HepG2 (cell line): Measurements from ENCODE around the gene ABCE1. TPM values are rescaled to one million over a fixed set of nuclear protein-coding genes. Genes with fewer than 3 reads are reported as not detected.

Experiments
- BRD4 ChIP-seq: sonication (generic); formaldehyde crosslinking; IDR thresholded peaks from 2 replicates; pipeline ENCODE4 v1.4.0; 2020; ENCODE audit warnings: missing genetic modification reagents
- FLYWCH1 ChIP-seq: sonication (generic); formaldehyde crosslinking; IDR thresholded peaks from 2 replicates; pipeline ENCODE4 v1.8.1; 2023; ENCODE audit warnings: mild to moderate bottlenecking, missing genetic modification reagents
- NKX3-1 ChIP-seq: sonication (generic); formaldehyde crosslinking; IDR thresholded peaks from 2 replicates; pipeline ENCODE4 v1.5.0; 2020; ENCODE audit warnings: missing genetic modification reagents
- NRL ChIP-seq: sonication (generic); formaldehyde crosslinking; IDR thresholded peaks from 2 replicates; pipeline ENCODE4 v1.5.0; 2020; ENCODE audit warnings: missing genetic modification reagents, mild to moderate bottlenecking, moderate library complexity, borderline replicate concordance
- SIN3A ChIP-seq: IDR thresholded peaks from 2 replicates; pipeline ENCODE4 v1.6.1; 2011; ENCODE audit warnings: low read depth, mild to moderate bottlenecking, control low read depth, low read length, borderline replicate concordance
- ZFY ChIP-seq: sonication (generic); formaldehyde crosslinking; IDR thresholded peaks from 2 replicates; pipeline ENCODE4 v1.4.0; 2020; ENCODE audit warnings: missing genetic modification reagents
- ZNF333 ChIP-seq: sonication (generic); formaldehyde crosslinking; IDR thresholded peaks from 2 replicates; pipeline ENCODE4 v1.4.0; 2020; ENCODE audit warnings: mild to moderate bottlenecking, missing genetic modification reagents, borderline replicate concordance
- ZNF468 ChIP-seq: sonication (generic); formaldehyde crosslinking; IDR thresholded peaks from 2 replicates; pipeline ENCODE4 v1.8.0; 2022; ENCODE audit warnings: mild to moderate bottlenecking, moderate library complexity, missing genetic modification reagents
- ZSCAN30 ChIP-seq: sonication (generic); formaldehyde crosslinking; IDR thresholded peaks from 2 replicates; pipeline ENCODE4 v1.5.0; 2020; ENCODE audit warnings: mild to moderate bottlenecking, missing genetic modification reagents
- polyA plus RNA-seq, 8 experiments: library from polyadenylated mRNA; depleted of rRNA in 3 of 8; stranded (reverse) in 7 of 8; unstranded in 1 of 8; fragments of >200 nt; fragmentation: Illumina TruSeq in 4 of 8; extraction: Trizol in 4 of 8; gene quantifications; 2 replicates each; pipeline versions ENCODE4 v1.2.1 to v1.2.3, GENCODE V29; 2011 to 2016; ENCODE audit warnings: low read depth in 4 of 8, missing spikeins in 1 of 8, mixed read lengths in 1 of 8; ENCODE audit not compliant: insufficient read depth in 1 of 8
- total RNA-seq, 5 experiments: library from RNA; depleted of rRNA; stranded (reverse); fragments of >200 nt; fragmentation: Illumina TruSeq; extraction: Trizol; gene quantifications; 2 replicates each; pipeline ENCODE4 v1.2.3, GENCODE V29; 2016; ENCODE audit warnings: low read depth in 1 of 5
- TF ChIP-seq, protein P1 (sequence below): sonication (generic); formaldehyde crosslinking; IDR thresholded peaks from 2 replicates; pipeline ENCODE4 v1.5.1; 2020; ENCODE audit warnings: missing genetic modification reagents, mild to moderate bottlenecking, borderline replicate concordance
- TF ChIP-seq, protein P2 (sequence below): sonication (generic); formaldehyde crosslinking; conservative IDR thresholded peaks from 2 replicates; pipeline ENCODE4 v1.8.0; 2022; ENCODE audit warnings: low read depth, missing genetic modification reagents
- TF ChIP-seq, protein P3 (sequence below): sonication (generic); formaldehyde crosslinking; IDR thresholded peaks from 2 replicates; pipeline ENCODE4 v1.4.0; 2020; ENCODE audit warnings: mild to moderate bottlenecking, missing genetic modification reagents
- TF ChIP-seq, protein P4 (sequence below): IDR thresholded peaks from 2 replicates; pipeline ENCODE4 v1.6.1; 2012; ENCODE audit warnings: low read length, improper control_type of control experiment

Gene ABCE1
- total and polyA plus RNA-seq, 2 of the 13 experiments (the other 11 are each of a cell fraction or from before 2014, with no cell fraction given) = 50.8 to 139 TPM

DNA sequence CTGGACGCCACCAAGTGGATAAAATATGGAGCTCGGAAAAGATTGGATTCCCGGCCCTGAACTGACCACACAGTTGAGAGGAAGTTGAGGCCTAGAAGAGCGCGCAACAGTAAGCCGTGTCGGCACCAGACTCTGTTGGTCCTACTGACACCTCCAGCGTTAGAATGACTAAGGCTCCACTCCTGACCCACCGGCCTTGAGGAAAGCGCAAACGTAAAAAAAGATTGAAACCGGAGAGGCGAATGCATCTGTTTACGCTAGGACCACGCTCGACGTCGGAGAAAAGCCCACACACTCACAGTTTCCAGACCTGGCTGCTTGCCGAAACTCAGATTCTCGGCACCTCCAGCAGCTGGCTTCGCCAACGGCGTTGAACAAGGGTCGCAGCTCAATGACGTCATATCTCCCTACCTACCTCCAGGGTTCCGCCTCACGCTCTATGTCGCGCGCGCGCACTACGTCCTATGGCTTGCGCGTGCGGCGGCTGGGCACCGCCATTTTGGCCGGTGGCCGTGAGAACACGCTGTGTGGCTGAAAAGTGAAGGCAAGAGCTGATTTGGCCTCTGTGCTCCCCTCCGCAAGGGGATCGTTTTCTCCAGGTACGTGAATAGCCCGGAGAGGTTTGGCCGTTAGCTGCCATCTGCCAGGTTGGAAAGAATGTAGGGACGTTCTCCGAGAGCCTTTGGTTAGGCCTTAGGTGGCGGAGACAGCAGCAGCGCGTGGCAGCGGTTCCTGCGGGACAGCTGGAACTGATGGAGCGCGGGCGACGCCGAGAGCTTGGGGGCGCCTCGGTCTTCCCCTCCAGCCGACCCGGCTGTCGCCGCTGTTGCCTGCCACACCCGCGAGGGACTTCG is at the start of gene ABCE1, which contains the start of gene ANAPC10 (continued):
- TF ChIP-seq FLYWCH1 (no peak), ZNF333 (CRISPR knock-in tag) (no peak), ZSCAN30 (CRISPR knock-in tag) (peak; percentile 47; the same call in 1 of the 2 replicates), NRL (0 out of 2 replicates have a peak, but pooled peaks have one; percentile 59), ZFY (CRISPR knock-in tag) (peak; percentile 97), BRD4 (CRISPR knock-in tag) (peak; percentile 74; the same call in 1 of the 2 replicates), ZNF468 (CRISPR knock-in tag) (no peak), SIN3A (peak; percentile 78; the same call in 1 of the 2 replicates), NKX3-1 (no peak)
- TF ChIP-seq, protein P1, sequence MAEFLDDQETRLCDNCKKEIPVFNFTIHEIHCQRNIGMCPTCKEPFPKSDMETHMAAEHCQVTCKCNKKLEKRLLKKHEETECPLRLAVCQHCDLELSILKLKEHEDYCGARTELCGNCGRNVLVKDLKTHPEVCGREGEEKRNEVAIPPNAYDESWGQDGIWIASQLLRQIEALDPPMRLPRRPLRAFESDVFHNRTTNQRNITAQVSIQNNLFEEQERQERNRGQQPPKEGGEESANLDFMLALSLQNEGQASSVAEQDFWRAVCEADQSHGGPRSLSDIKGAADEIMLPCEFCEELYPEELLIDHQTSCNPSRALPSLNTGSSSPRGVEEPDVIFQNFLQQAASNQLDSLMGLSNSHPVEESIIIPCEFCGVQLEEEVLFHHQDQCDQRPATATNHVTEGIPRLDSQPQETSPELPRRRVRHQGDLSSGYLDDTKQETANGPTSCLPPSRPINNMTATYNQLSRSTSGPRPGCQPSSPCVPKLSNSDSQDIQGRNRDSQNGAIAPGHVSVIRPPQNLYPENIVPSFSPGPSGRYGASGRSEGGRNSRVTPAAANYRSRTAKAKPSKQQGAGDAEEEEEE (CRISPR knock-in tag) = no peak
- TF ChIP-seq, protein P2, sequence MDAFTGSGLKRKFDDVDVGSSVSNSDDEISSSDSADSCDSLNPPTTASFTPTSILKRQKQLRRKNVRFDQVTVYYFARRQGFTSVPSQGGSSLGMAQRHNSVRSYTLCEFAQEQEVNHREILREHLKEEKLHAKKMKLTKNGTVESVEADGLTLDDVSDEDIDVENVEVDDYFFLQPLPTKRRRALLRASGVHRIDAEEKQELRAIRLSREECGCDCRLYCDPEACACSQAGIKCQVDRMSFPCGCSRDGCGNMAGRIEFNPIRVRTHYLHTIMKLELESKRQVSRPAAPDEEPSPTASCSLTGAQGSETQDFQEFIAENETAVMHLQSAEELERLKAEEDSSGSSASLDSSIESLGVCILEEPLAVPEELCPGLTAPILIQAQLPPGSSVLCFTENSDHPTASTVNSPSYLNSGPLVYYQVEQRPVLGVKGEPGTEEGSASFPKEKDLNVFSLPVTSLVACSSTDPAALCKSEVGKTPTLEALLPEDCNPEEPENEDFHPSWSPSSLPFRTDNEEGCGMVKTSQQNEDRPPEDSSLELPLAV (CRISPR knock-in tag) = no peak; the same call in 1 of the 2 replicates
- TF ChIP-seq, protein P3, sequence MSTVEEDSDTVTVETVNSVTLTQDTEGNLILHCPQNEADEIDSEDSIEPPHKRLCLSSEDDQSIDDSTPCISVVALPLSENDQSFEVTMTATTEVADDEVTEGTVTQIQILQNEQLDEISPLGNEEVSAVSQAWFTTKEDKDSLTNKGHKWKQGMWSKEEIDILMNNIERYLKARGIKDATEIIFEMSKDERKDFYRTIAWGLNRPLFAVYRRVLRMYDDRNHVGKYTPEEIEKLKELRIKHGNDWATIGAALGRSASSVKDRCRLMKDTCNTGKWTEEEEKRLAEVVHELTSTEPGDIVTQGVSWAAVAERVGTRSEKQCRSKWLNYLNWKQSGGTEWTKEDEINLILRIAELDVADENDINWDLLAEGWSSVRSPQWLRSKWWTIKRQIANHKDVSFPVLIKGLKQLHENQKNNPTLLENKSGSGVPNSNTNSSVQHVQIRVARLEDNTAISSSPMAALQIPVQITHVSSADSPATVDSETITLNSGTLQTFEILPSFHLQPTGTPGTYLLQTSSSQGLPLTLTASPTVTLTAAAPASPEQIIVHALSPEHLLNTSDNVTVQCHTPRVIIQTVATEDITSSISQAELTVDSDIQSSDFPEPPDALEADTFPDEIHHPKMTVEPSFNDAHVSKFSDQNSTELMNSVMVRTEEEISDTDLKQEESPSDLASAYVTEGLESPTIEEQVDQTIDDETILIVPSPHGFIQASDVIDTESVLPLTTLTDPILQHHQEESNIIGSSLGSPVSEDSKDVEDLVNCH (CRISPR knock-in tag) = no peak
- TF ChIP-seq, protein P4, sequence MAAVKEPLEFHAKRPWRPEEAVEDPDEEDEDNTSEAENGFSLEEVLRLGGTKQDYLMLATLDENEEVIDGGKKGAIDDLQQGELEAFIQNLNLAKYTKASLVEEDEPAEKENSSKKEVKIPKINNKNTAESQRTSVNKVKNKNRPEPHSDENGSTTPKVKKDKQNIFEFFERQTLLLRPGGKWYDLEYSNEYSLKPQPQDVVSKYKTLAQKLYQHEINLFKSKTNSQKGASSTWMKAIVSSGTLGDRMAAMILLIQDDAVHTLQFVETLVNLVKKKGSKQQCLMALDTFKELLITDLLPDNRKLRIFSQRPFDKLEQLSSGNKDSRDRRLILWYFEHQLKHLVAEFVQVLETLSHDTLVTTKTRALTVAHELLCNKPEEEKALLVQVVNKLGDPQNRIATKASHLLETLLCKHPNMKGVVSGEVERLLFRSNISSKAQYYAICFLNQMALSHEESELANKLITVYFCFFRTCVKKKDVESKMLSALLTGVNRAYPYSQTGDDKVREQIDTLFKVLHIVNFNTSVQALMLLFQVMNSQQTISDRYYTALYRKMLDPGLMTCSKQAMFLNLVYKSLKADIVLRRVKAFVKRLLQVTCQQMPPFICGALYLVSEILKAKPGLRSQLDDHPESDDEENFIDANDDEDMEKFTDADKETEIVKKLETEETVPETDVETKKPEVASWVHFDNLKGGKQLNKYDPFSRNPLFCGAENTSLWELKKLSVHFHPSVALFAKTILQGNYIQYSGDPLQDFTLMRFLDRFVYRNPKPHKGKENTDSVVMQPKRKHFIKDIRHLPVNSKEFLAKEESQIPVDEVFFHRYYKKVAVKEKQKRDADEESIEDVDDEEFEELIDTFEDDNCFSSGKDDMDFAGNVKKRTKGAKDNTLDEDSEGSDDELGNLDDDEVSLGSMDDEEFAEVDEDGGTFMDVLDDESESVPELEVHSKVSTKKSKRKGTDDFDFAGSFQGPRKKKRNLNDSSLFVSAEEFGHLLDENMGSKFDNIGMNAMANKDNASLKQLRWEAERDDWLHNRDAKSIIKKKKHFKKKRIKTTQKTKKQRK = no peak
